Ascending aorta (tissue), 2 donors: ENCODE results near the gene HYKK. TPM values are rescaled to one million over a fixed set of nuclear protein-coding genes. Genes with fewer than 3 reads are reported as not detected.
A peak's percentile ranks its signal among the peaks of the same experiment; 100 is the strongest.
"Not testable (repeated sequence)": the region's sequence is repeated elsewhere in the genome, so short reads cannot be mapped to it uniquely, and the experiment has no call there.

Experiments used
- DNase-seq, 2 donors: peaks; one replicate each; pipeline ENCODE4 v3.0.0-alpha.2; 2019; ENCODE audit warnings: low spot score in 2 of 2
- H3K27ac ChIP-seq, 2 donors: fragments of 200-600 bp; sonication (generic); one replicate each; pipeline ENCODE4 v1.5.1; 2016 to 2017; ENCODE audit warnings: mild to moderate bottlenecking in 1 of 2
- H3K27me3 ChIP-seq: fragments of 200-600 bp; sonication (generic); one replicate; pipeline ENCODE4 v1.5.1; 2017
- H3K36me3 ChIP-seq, 2 donors: fragments of 200-600 bp; sonication (generic); one replicate each; pipeline ENCODE4 v1.5.1; 2016
- H3K4me1 ChIP-seq, 2 donors: fragments of 200-600 bp; sonication (generic); one replicate each; pipeline ENCODE4 v1.5.1; 2016 to 2017; ENCODE audit warnings: mild to moderate bottlenecking in 1 of 2
- H3K4me3 ChIP-seq, 2 donors: fragments of 200-600 bp; sonication (generic); one replicate each; pipeline ENCODE4 v1.5.1; 2016 to 2017; ENCODE audit warnings: mild to moderate bottlenecking in 1 of 2
- H3K9me3 ChIP-seq, 2 donors: fragments of 200-600 bp; sonication (generic); one replicate each; pipeline ENCODE4 v1.5.1; 2016
- CTCF ChIP-seq, 3 experiments: fragments of 200-600 bp in 2 of 3; fragments of 450-650 bp in 1 of 3; sonication (generic) in 2 of 3; IDR thresholded peaks; one replicate each; pipeline ENCODE4 v1.5.1; 2016 to 2019; ENCODE audit warnings: antibody characterized with exemption in 3 of 3, mild to moderate bottlenecking in 1 of 3, moderate library complexity in 1 of 3
- intact Hi-C: fragments of 100-400 bp; cut with DNase I; formaldehyde crosslinking; loops from one replicate; pipeline ENCODE4 v1.15.1; 2023
- total RNA-seq: library from RNA; depleted of rRNA; stranded (reverse); fragments of >200 nt; gene quantifications from one replicate; pipeline ENCODE4 v1.1.0, GENCODE V29; 2016

Gene HYKK
- total RNA-seq, 1 donor from 2014 or later = 9.0 TPM

GRCh38 chr15:78551902-78552301 lies 44.5 kb downstream of the HYKK start:
- peaks cover 21 to 41% of the 10 kb centered on the region in 2 donors for H3K36me3 ChIP-seq
- H3K27ac ChIP-seq = no peak overlapping the region
- no peaks in the 10 kb centered on the region for H3K4me1 ChIP-seq
- no peaks in the 10 kb centered on the region for H3K9me3 ChIP-seq
- TF ChIP-seq CTCF (IDR thresholded peaks at IDR 0.05) = no peak
- H3K4me3 ChIP-seq = no peak overlapping the region
- intact Hi-C loops = no loop called here
- H3K27me3 ChIP-seq = no peaks in the 10 kb centered on the region
- DNase-seq = no peak

- Histone ChIP-seq H3K27me3 (no peaks in the 10 kb centered on the region), H3K4me1 (no peaks in the 10 kb centered on the region), H3K4me3 (no peak overlapping the region), H3K27ac (no peak overlapping the region), H3K36me3 (peaks cover 14 to 34% of the 10 kb centered on the region in 2 donors), H3K9me3 (no peaks in the 10 kb centered on the region)
- intact Hi-C loops = no loop called here
- DNase-seq = no peak
- no peak for TF ChIP-seq CTCF (IDR thresholded peaks at IDR 0.05)
These were observed 45.2 kb downstream of the HYKK start for GRCh38 chr15:78552597-78552996.

GRCh38 chr15:78560201-78560600 lies 52.8 kb downstream of the HYKK start:
- H3K27me3 ChIP-seq, H3K36me3 ChIP-seq, H3K4me3 ChIP-seq, H3K27ac ChIP-seq, H3K9me3 ChIP-seq, H3K4me1 ChIP-seq, DNase-seq, intact Hi-C loops: not testable (repeated sequence)

- Histone ChIP-seq H3K27me3 (no peaks in the 10 kb centered on the region), H3K4me3 (no peak overlapping the region), H3K9me3 (no peaks in the 10 kb centered on the region), H3K4me1 (peaks cover 6 to 7% of the 10 kb centered on the region in 2 donors), H3K36me3 (no peaks in the 10 kb centered on the region), H3K27ac (no peak overlapping the region)
- intact Hi-C loops = no loop called here
- no peak for TF ChIP-seq CTCF (IDR thresholded peaks at IDR 0.05)
- no peak for DNase-seq
These were observed 54.1 kb downstream of the HYKK start for GRCh38 chr15:78561490-78561889.

- no peaks in the 10 kb centered on the region for H3K36me3 ChIP-seq
These were observed 55.7 kb downstream of the HYKK start for GRCh38 chr15:78563092-78563491.

GRCh38 chr15:78564743-78565096 lies 57.3 kb downstream of the HYKK start:
- H3K4me3 ChIP-seq = peak overlapping the region in 1 of 2 donors; percentile 67
- DNase-seq = no peak
- intact Hi-C loops = loop anchor here (1.0 kb wide), 1 partner anchor 24 kb away; the partner anchor contains the start of gene PSMA4
- H3K9me3 ChIP-seq = no peaks in the 10 kb centered on the region
- H3K27me3 ChIP-seq = no peaks in the 10 kb centered on the region
- H3K4me1 ChIP-seq = peaks cover 6 to 7% of the 10 kb centered on the region in 2 donors
- no peak for TF ChIP-seq CTCF (IDR thresholded peaks at IDR 0.05)
- H3K36me3 ChIP-seq = no peaks in the 10 kb centered on the region
- no peak overlapping the region for H3K27ac ChIP-seq

More at GRCh38 chr15:78563092-78563491, 55.7 kb downstream of the HYKK start:
- DNase-seq = no peak
- Histone ChIP-seq H3K4me1 (peaks cover 6 to 7% of the 10 kb centered on the region in 2 donors), H3K27me3 (no peaks in the 10 kb centered on the region), H3K4me3 (no peak overlapping the region), H3K27ac (no peak overlapping the region), H3K9me3 (no peaks in the 10 kb centered on the region)
- no peak for TF ChIP-seq CTCF (IDR thresholded peaks at IDR 0.05)
- intact Hi-C loops = no loop called here
